Activated naive CD4-positive, alpha-beta T cell treated with anti-CD3 and anti-CD28 coated beads for 36 hours (primary cell): ENCODE measurements around the gene VAV2. TPM values are rescaled to one million over a fixed set of nuclear protein-coding genes. Genes with fewer than 3 reads are reported as not detected.

ENCODE experiments used
- CTCF ChIA-PET: fragments of 350-600 bp; sonication (Branson Sonifier 250); formaldehyde crosslinking; loops from one replicate; lab custom pipeline; 2021; ENCODE audit warnings: antibody characterized with exemption; lab: Charles Lee
- DNase-seq: peaks from one replicate; pipeline ENCODE4 v3.0.0-alpha.2; 2020
- H3K27ac Mint-ChIP-seq: one replicate; pipeline ENCODE4 v1.8.0; 2021; ENCODE audit warnings: mild to moderate bottlenecking, mixed read lengths
- H3K27me3 Mint-ChIP-seq: one replicate; pipeline ENCODE4 v1.8.0; 2021; ENCODE audit warnings: low read depth, mixed read lengths
- H3K36me3 Mint-ChIP-seq: one replicate; pipeline ENCODE4 v1.8.0; 2021; ENCODE audit warnings: low read depth, mixed read lengths
- H3K4me1 Mint-ChIP-seq: one replicate; pipeline ENCODE4 v1.8.0; 2021; ENCODE audit warnings: low read depth, mixed read lengths
- H3K4me3 Mint-ChIP-seq: one replicate; pipeline ENCODE4 v1.8.0; 2021; ENCODE audit warnings: mild to moderate bottlenecking, moderate library complexity, mixed read lengths
- H3K9me3 Mint-ChIP-seq: one replicate; pipeline ENCODE4 v1.8.0; 2021; ENCODE audit warnings: mixed read lengths
- intact Hi-C: fragments of 100-400 bp; cut with micrococcal nuclease; formaldehyde crosslinking; loops from one replicate; pipeline ENCODE4 v1.15.1; 2023
- total RNA-seq, 2 experiments: library from RNA; stranded (reverse); gene quantifications; one replicate each; pipeline ENCODE4 v1.2.3, GENCODE V29; 2021

The VAV2 gene
- total RNA-seq, 2 experiments from 2014 or later, result 3.4 to 3.8 TPM

DNA sequence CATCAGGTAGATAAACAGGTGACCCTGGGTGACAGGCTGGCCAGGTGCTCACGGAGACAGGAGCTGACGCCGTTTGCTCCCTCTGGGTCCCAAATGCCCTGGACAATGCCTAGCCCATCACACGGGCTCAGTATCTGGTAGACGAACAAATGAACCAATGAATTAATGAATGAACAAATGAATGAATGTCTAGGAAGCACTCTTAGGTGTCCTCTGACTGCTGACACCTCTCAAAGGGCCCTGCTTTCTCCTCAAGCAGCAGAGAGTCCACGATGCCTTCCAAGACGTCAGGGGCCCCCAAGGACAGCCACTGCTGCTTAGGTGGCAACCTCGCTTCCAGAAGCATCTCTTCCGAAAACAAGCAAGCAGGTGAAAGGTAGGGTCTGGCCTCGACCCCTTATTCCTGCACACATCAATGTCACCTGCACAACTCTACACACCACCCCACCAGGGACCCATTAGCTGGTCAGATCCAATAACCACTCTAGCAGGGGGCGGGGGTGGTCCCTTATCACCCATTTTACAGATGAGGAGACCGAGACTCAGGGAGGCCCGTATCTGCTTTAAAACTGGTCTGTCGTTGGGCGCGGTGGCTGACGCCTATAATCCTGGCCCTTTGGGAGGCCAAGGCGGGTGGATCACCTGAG is 45.2 kb downstream of the VAV2 start:
- DNase-seq, result no peak
- H3K9me3 Mint-ChIP-seq, result no peaks in the 10 kb centered on the region
- H3K27me3 Mint-ChIP-seq, result no peaks in the 10 kb centered on the region
- no peak overlapping the region for H3K4me3 Mint-ChIP-seq
- intact Hi-C loops, result no loop called here
- CTCF ChIA-PET, result no interaction called here
- no peak overlapping the region for H3K27ac Mint-ChIP-seq
- H3K36me3 Mint-ChIP-seq, result no peaks in the 10 kb centered on the region
- H3K4me1 Mint-ChIP-seq, result no peaks in the 10 kb centered on the region

DNA sequence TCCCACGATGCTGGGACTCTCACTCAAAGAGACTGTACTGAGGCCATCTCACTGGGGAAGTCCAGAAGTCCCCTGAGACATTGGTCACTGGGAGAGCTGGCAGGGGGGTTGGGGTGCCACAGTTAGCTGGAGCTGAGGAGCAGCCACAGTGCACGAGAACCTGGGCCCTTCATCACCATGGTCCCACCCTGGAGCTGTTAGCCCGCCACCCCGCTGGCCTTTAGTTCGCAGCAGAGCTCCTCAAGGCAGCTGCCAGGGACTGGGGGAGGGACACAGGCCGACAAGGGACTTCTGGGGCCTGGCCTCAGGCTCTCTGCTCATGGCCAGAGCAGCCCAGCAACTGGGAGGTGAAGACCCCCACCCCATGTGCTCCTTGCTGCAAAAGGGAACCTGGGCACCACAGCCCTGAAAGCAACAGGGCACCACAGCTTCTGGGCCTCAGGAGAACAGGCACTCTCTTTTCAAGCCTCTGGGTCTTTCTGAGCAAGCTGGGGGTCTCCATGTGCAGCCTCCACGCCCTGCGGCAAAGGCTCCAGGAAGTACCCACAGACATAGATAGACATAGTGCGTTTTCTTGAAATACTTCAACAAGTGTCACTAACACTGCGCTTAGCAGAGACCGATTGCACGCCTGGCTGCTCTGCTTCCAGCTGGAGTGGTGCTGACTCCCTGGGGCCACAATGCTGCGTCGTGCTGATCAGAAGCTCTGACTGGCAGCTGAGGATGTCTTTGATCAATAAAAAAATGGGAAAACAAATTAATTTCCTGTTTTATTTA is 46.0 kb downstream of the VAV2 start:
- CTCF ChIA-PET, result no interaction called here
- Mint-ChIP-seq H3K27ac (no peak overlapping the region), H3K4me3 (no peak overlapping the region), H3K27me3 (no peaks in the 10 kb centered on the region), H3K36me3 (no peaks in the 10 kb centered on the region), H3K4me1 (no peaks in the 10 kb centered on the region), H3K9me3 (no peaks in the 10 kb centered on the region)
- DNase-seq, result no peak
- intact Hi-C loops, result no loop called here

DNA sequence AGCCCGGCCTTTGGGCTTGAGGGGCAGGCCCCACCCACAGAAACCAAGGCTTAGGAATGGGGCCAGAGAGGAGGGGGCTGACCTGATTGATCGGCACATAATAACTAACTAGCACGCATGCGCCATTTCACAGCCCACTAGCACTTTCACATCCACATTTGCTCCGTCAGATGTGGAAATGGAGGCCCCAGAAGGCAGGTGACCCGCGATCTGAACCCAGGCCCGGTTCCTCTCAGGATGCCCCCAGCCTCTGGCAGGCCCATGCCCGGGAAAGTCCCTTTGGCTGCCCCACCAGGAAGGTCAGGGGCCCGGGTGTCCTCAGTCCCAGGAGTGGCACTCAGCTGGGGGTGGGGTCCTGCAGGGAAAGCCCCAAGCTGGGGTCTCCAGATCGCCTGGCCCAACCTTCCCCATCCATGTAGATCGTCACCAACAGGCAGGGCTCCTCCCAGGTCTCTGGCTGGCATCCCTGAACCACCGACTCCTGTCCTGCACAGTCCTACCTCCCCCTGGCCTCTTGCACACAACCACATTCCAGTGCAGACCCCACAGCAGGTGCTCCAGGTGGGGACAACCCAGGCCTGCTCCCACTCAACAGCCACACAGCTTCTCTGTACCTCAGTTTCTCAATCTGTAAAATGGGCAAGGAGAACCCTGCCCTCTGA is 46.7 kb downstream of the VAV2 start:
- no peaks in the 10 kb centered on the region for H3K36me3 Mint-ChIP-seq
- no peak for DNase-seq
- H3K27ac Mint-ChIP-seq, result no peak overlapping the region
- no peak overlapping the region for H3K4me3 Mint-ChIP-seq
- intact Hi-C loops, result no loop called here
- CTCF ChIA-PET, result no interaction called here
- H3K9me3 Mint-ChIP-seq, result no peaks in the 10 kb centered on the region
- H3K4me1 Mint-ChIP-seq, result no peaks in the 10 kb centered on the region
- no peaks in the 10 kb centered on the region for H3K27me3 Mint-ChIP-seq

DNA sequence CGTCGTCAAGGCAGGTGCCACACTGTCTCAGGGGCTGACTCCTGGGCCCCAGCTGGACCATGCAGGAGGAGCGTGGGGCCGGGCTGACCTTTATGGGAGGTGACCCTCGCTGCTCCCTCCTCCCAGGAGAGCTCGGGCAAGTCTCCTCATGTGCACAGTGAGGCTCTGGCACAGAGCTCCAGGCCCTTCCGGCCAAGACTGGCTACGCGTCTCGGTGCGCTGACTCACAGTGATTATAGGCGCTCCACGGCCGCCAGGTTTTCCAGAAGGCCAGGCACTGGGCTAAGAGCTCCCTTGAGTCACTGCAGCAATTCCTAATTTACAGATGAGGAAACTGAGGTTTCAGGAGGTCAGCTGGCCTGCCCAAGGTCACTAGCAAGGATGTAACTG is 47.4 kb downstream of the VAV2 start:
- intact Hi-C loops, result no loop called here
- CTCF ChIA-PET, result no interaction called here

DNA sequence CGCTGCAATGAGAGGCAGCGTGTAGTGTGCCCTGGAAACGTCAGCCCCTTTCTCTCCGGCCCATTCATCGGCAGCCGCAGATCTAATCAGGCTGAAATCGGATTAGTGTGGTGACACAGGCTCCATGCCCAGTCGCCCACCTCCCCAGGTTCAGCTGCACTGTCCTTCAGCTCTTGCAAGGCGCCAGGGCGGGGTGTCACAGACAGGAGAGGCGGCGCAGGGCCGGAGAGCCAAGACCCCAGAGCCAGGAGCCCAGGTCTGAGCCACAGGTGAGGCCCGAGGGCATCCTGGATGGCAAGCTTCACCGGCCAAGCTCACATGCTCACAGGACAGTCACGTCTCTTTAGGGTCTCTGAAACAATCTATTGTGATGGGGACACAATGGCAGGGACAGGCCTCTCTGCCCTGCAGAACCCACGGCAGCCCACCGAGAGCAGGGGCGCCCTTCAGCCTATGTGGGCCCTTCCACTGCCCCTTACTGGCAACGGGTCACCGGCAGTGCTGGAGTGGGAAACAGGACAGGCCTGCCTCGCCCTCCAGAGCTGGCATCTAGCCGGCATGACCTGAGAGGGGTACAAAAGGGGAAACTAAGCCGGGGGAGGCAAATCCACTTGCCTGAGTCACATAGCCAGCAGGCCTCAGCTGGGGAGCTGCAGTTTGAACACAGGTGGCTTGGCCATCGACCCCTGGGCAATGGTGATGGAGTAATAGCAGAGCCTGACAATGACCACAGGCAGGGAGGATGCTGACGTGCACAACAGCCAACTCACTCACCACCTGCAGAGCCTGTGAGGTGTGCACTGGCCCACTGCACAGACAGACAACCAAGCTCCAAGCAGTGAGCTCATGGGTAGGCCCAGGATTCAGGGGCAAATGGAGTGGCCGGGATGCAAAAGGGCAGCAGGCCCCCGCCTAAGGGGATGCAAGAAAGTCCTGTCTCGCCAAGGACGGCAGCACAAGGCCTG is 48.1 kb downstream of the VAV2 start:
- Mint-ChIP-seq H3K27me3 (no peaks in the 10 kb centered on the region), H3K4me1 (no peaks in the 10 kb centered on the region), H3K27ac (no peak overlapping the region), H3K36me3 (no peaks in the 10 kb centered on the region), H3K4me3 (no peak overlapping the region), H3K9me3 (no peaks in the 10 kb centered on the region)
- CTCF ChIA-PET, result no interaction called here
- DNase-seq, result no peak
- intact Hi-C loops, result no loop called here

More for the DNA sequence above, 47.4 kb downstream of the VAV2 start:
- DNase-seq, result no peak
- no peaks in the 10 kb centered on the region for H3K36me3 Mint-ChIP-seq
- H3K4me1 Mint-ChIP-seq, result no peaks in the 10 kb centered on the region
- H3K4me3 Mint-ChIP-seq, result no peak overlapping the region
- H3K27ac Mint-ChIP-seq, result no peak overlapping the region
- H3K27me3 Mint-ChIP-seq, result no peaks in the 10 kb centered on the region
- H3K9me3 Mint-ChIP-seq, result no peaks in the 10 kb centered on the region

DNA sequence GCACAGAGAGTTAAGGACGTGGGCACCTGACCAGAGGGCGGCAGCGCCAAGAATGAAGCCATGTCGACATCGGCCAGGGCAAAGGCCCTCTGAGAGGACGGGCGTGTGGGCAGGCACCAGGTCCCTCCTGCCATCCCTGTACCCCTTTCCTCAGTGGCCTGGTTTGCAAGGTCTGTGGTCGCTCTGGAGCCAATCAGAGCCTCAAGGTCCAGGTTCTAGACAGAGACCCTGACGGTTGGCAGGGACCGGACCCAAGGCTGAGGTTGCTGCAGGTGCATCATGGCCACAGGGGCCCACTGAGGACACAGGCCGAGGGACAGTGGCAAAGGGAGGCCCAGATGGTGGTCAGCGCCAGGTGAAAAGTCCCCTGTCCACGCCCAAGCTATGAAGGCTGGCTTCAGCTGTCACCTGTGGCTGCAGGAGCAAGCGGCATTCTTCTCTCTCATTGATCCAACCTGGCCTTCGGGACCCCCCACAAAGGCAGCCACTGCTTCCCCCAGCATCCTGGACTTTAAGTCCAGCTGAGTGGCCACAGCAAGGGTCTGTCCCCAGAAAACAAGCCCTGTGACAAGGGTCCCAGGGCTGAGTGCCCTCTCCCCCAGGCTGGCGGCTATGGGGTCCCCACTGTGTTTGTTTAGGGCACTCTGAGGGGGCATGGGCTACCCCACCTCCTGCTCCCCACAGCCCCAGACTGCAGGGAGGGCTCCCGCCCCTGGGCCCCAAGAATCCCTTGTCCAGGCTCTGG is 48.9 kb downstream of the VAV2 start:
- H3K4me3 Mint-ChIP-seq, result no peak overlapping the region
- H3K4me1 Mint-ChIP-seq, result no peaks in the 10 kb centered on the region
- H3K27me3 Mint-ChIP-seq, result no peaks in the 10 kb centered on the region
- no peak overlapping the region for H3K27ac Mint-ChIP-seq
- CTCF ChIA-PET, result interaction anchor here (0.8 kb wide), 1 partner anchor 200 kb away, joined by 3 read pairs; no protein-coding TSS in a partner anchor
- no peak for DNase-seq
- H3K9me3 Mint-ChIP-seq, result no peaks in the 10 kb centered on the region
- H3K36me3 Mint-ChIP-seq, result no peaks in the 10 kb centered on the region
- intact Hi-C loops, result no loop called here

DNA sequence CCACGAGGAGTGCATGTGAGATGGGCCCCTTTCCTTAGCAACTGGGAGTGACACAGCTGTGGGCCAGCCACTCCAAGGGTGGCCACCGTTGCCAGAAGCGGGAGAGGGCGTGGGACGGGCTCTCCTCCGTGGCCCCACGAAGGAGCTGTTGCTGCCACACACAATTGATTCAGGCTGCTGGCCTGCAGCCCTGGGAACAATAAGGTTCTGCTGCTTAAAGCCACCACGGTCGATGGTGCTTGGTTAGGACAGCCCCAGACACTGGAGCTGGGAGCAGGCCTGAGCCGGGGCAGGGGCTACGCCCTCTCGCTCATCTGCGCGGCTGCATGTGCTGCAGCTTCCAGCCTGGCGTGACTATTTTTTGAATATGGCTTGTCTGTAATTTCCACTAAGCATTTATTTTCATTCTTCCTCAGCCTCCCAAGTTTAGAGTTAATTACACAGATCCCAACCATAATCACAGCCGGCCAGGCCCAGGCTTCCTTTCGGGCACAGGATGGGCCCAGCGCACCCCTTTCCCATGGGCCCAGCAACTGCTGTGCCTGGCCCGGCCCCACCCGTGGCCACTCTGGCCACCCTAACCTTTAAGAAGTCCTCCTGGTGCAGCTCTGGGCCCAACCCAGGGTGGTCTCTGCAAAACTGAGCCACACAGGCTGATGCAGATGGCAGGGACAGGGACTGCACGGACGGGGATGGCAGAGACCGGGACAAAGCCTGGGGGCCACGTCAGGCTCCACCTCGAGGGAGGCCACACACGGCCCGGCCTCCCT is 49.7 kb downstream of the VAV2 start:
- H3K27ac Mint-ChIP-seq, result no peak overlapping the region
- no peak overlapping the region for H3K4me3 Mint-ChIP-seq
- no peaks in the 10 kb centered on the region for H3K36me3 Mint-ChIP-seq
- H3K27me3 Mint-ChIP-seq, result no peaks in the 10 kb centered on the region
- no peaks in the 10 kb centered on the region for H3K4me1 Mint-ChIP-seq
- intact Hi-C loops, result no loop called here
- CTCF ChIA-PET, result interaction anchor here (0.8 kb wide), 1 partner anchor 199 kb away, joined by 3 read pairs; no protein-coding TSS in a partner anchor
- no peaks in the 10 kb centered on the region for H3K9me3 Mint-ChIP-seq
- no peak for DNase-seq

DNA sequence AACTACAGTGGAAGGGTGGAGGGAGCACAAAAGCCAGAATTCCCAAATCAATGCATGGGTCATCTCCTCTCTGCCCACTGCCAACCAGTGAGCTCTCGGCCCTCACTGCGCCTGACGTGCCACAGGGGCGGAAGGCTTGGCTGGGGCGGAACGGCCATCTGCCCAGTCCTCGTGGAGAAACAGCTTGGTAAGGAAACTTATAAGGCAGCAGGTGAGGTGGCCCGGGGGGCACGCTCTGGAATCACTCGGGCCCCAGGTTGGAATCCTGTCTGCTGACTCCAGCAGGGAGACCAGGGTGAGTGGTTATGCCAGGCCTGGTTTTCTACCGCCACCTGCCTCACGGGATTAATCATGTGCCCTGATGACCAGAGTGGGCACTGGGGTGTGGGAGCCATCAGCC is 52.3 kb downstream of the VAV2 start:
- intact Hi-C loops, result no loop called here
- no peaks in the 10 kb centered on the region for H3K9me3 Mint-ChIP-seq
- no peak overlapping the region for H3K27ac Mint-ChIP-seq
- H3K4me1 Mint-ChIP-seq, result no peaks in the 10 kb centered on the region
- no peaks in the 10 kb centered on the region for H3K36me3 Mint-ChIP-seq
- H3K27me3 Mint-ChIP-seq, result no peaks in the 10 kb centered on the region
- no peak overlapping the region for H3K4me3 Mint-ChIP-seq
- CTCF ChIA-PET, result no interaction called here
- no peak for DNase-seq

DNA sequence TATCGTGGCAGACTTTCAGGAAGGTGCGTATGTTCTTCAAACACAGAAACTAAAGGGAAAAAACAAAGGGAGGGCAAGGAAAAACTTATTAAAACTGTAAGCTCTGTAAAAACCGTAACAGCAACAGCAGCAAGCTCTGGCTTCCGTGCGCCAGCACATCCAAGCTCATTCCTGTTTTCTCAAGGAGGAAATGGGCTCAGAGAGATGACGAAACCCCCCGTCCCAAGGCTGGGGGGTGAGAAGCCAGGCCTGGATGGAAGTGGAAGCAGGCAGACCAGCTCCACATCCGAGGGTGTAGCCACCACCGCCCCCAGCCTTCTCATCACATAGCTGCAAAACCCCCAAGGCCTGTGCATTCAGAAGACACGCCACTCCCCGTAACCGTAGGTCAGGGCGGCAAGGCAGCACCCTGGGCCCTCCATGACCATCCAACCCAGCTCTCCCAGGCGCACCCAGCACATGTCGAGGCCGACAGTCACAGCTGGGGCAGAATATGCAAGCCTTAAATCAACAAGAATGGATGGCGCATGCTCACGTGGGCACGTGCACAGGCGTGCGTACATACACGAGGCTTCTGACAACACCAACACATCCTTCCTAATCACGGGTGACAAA is 52.8 kb downstream of the VAV2 start:
- Mint-ChIP-seq H3K36me3 (no peaks in the 10 kb centered on the region), H3K4me1 (no peaks in the 10 kb centered on the region), H3K4me3 (no peak overlapping the region), H3K27ac (no peak overlapping the region), H3K27me3 (no peaks in the 10 kb centered on the region), H3K9me3 (no peaks in the 10 kb centered on the region)
- DNase-seq, result no peak
- intact Hi-C loops, result no loop called here
- CTCF ChIA-PET, result no interaction called here

DNA sequence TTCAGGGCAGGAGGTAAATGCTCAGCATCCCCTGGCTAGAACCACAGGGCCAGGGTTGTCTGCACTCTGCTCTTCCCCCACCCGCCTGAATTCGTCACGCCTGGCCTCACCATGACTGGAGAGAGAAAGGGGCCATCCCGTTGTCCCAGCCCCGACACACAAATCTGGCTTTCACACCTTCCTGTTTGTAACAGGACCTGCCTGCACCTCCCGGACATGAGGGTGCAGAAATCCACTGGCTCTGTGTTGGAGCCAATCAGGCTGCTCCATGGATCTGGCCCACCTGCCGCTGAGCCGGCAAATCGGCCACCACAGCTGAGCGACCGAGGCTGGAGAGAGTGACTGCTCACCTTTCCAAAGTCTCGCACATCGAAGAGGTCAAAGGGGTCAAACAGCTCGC is 53.4 kb downstream of the VAV2 start:
- DNase-seq, result no peak
- no peak overlapping the region for H3K27ac Mint-ChIP-seq
- no peak overlapping the region for H3K4me3 Mint-ChIP-seq
- no peaks in the 10 kb centered on the region for H3K9me3 Mint-ChIP-seq
- CTCF ChIA-PET, result no interaction called here
- no peaks in the 10 kb centered on the region for H3K4me1 Mint-ChIP-seq
- intact Hi-C loops, result no loop called here
- no peaks in the 10 kb centered on the region for H3K27me3 Mint-ChIP-seq
- H3K36me3 Mint-ChIP-seq, result no peaks in the 10 kb centered on the region

DNA sequence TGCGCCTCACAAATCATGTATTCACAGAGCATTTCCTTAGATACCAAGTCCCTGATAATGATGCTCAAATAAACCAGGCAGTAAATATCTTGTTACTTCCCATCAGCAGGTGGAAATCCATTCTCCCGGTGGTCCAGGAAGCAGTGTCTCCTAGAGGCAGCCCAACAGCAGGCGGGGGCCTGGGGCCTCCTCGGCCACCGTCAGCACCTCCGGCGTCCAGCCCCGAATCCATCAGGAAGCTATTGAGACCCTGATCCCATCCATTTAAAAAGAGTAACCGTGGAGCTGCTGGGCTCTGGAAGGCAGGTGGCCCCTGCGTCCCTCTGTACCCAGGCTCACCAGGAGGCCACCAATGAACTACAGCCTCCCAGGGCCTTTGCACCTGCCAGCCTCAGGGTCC is 54.0 kb downstream of the VAV2 start:
- Mint-ChIP-seq H3K4me3 (no peak overlapping the region), H3K27ac (no peak overlapping the region), H3K9me3 (no peaks in the 10 kb centered on the region), H3K4me1 (no peaks in the 10 kb centered on the region), H3K27me3 (no peaks in the 10 kb centered on the region), H3K36me3 (no peaks in the 10 kb centered on the region)
- intact Hi-C loops, result no loop called here
- CTCF ChIA-PET, result no interaction called here
- no peak for DNase-seq
